Measurements from ENCODE around the gene AASS.

GRCh38 chr7:122135275-122135674, 8.8 kb downstream of the AASS start:
- TF ChIP-seq CTCF (IDR thresholded peaks at IDR 0.05; ENCODE audit: poor library complexity) (no peak), EZH2 (IDR thresholded peaks at IDR 0.05; ENCODE audit: borderline replicate concordance) (no peak), EZH2phosphoT487 (IDR thresholded peaks at IDR 0.05; ENCODE audit: low read depth, severe bottlenecking, unreplicated experiment) (no peak)
